Panc1 (cell line): ENCODE measurements around the gene SPEG.

Source experiments
- CTCF ChIP-seq: fragments of 450-650 bp; IDR thresholded peaks from 2 replicates; pipeline ENCODE4 v1.5.1; 2017; ENCODE audit warnings: mild to moderate bottlenecking
- POLR2AphosphoS5 ChIP-seq: IDR thresholded peaks from 2 replicates; pipeline ENCODE4 v1.6.1; 2012; ENCODE audit warnings: mild to moderate bottlenecking, low read depth, low read length, moderate library complexity
- REST ChIP-seq, 2 experiments: IDR thresholded peaks; 2 replicates each; pipeline ENCODE4 v1.6.1; 2011 to 2012; ENCODE audit warnings: low read depth in 2 of 2, control low read depth in 1 of 2, low read length in 1 of 2, mild to moderate bottlenecking in 1 of 2, moderate library complexity in 1 of 2; ENCODE audit not compliant: insufficient read depth in 1 of 2
- SIN3A ChIP-seq: IDR thresholded peaks from 2 replicates; pipeline ENCODE4 v1.6.1; 2012; ENCODE audit warnings: low read depth, mild to moderate bottlenecking, low read length, moderate library complexity, borderline replicate concordance; ENCODE audit not compliant: insufficient read depth
- TCF7L2 ChIP-seq: IDR thresholded peaks from 2 replicates; pipeline ENCODE4 v1.6.1; 2011; ENCODE audit warnings: mild to moderate bottlenecking, low read depth, low read length, inconsistent platforms

GRCh38 chr2:219437141-219437540 is 2.5 kb downstream of the SPEG start:
- TF ChIP-seq CTCF: no peak
- no peak for TF ChIP-seq POLR2AphosphoS5
- no peak for TF ChIP-seq TCF7L2
- TF ChIP-seq SIN3A: no peak
- no peak for TF ChIP-seq REST (IDR thresholded peaks at IDR 0.05; ENCODE audit: insufficient read depth in 1 of 2, low read depth in 2 of 2, low read length in 1 of 2)
